ENCODE results near the gene TNRC6C. TPM values are rescaled to one million over a fixed set of nuclear protein-coding genes. Genes with fewer than 3 reads are reported as not detected.

The TNRC6C gene
- polyA plus RNA-seq, 1 donor (not counting 4 experiments of a cell fraction or from before 2014, with no cell fraction given): 0.34 TPM

GRCh38 chr17:78041386-78042179, 83.1 kb downstream of the TNRC6C start:
- Histone ChIP-seq H3K9me1 (ENCODE audit: control insufficient read depth, extremely low read depth, insufficient read depth, low read length) (no peaks in the 10 kb centered on the region), H2AFZ (ENCODE audit: control insufficient read depth, low read length) (peak overlapping the region; percentile 97), H3K9me3 (ENCODE audit: control insufficient read depth, low read depth, low read length) (no peaks in the 10 kb centered on the region), H3K36me3 (ENCODE audit: control insufficient read depth in 2 of 2, extremely low read depth in 1 of 2, insufficient read depth in 2 of 2, low read length in 2 of 2) (no peaks in the 10 kb centered on the region), H3K27ac (ENCODE audit: control insufficient read depth, insufficient read depth, low read length) (peak overlapping the region; percentile 72), H3K9ac (ENCODE audit: control insufficient read depth, extremely low read depth, insufficient read depth, low read length) (peak overlapping the region; percentile 86), H3K79me2 (ENCODE audit: control insufficient read depth, insufficient read depth, low read length) (no peaks in the 10 kb centered on the region), H3K4me1 (ENCODE audit: control insufficient read depth, extremely low read depth, insufficient read depth, low read length) (peaks cover 19% of the 10 kb centered on the region), H3K4me2 (ENCODE audit: control insufficient read depth, extremely low read depth, insufficient read depth, low read depth, low read length) (peak overlapping the region; percentile 96), H3K27me3 (ENCODE audit: control insufficient read depth, extremely low read depth, insufficient read depth, low read length) (no peaks in the 10 kb centered on the region), H3K4me3 (ENCODE audit: control insufficient read depth in 2 of 3, extremely low read depth in 1 of 3, insufficient read depth in 2 of 3, low read depth in 1 of 3, low read length in 3 of 3) (peak overlapping the region; percentile 36 to 80 (median 42)), H4K20me1 (ENCODE audit: control insufficient read depth, extremely low read depth, insufficient read depth, low read length) (no peaks in the 10 kb centered on the region)
- dilution Hi-C loops (cut with MboI; ENCODE audit: extremely low pct_ligation_motif_present, low sequenced_read_pairs): no loop called here
- no peak for FAIRE-seq
- TF ChIP-seq CTCF (optimal IDR thresholded peaks at IDR 0.05 in 1 of 3, IDR thresholded peaks at IDR 0.05 in 1 of 3, conservative IDR thresholded peaks at IDR 0.05 in 1 of 3; ENCODE audit: extremely low read depth in 1 of 3, insufficient read depth in 2 of 3, low read length in 3 of 3) (no peak), EZH2 (IDR thresholded peaks at IDR 0.05; ENCODE audit: low read length) (no peak)
- no peak for DNase-seq (ENCODE audit: low read depth, low spot score)

- FAIRE-seq (no peak), DNase-seq (ENCODE audit: low read depth, low spot score) (no peak)
- H3K4me2 ChIP-seq (ENCODE audit: control insufficient read depth, extremely low read depth, insufficient read depth, low read depth, low read length): no peak overlapping the region
- dilution Hi-C loops (cut with MboI; ENCODE audit: extremely low pct_ligation_motif_present, low sequenced_read_pairs): no loop called here
- no peaks in the 10 kb centered on the region for H3K9me1 ChIP-seq (ENCODE audit: control insufficient read depth, extremely low read depth, insufficient read depth, low read length)
- H3K4me3 ChIP-seq (ENCODE audit: control insufficient read depth in 2 of 3, extremely low read depth in 1 of 3, insufficient read depth in 2 of 3, low read depth in 1 of 3, low read length in 3 of 3): no peak overlapping the region
- H3K27ac ChIP-seq (ENCODE audit: control insufficient read depth, insufficient read depth, low read length): no peak overlapping the region
- H3K4me1 ChIP-seq (ENCODE audit: control insufficient read depth, extremely low read depth, insufficient read depth, low read length): peaks cover 19% of the 10 kb centered on the region
- TF ChIP-seq CTCF (optimal IDR thresholded peaks at IDR 0.05 in 1 of 3, IDR thresholded peaks at IDR 0.05 in 1 of 3, conservative IDR thresholded peaks at IDR 0.05 in 1 of 3; ENCODE audit: extremely low read depth in 1 of 3, insufficient read depth in 2 of 3, low read length in 3 of 3): no peak
- no peak for TF ChIP-seq EZH2 (IDR thresholded peaks at IDR 0.05; ENCODE audit: low read length)
- H3K27me3 ChIP-seq (ENCODE audit: control insufficient read depth, extremely low read depth, insufficient read depth, low read length): no peaks in the 10 kb centered on the region
- H3K36me3 ChIP-seq (ENCODE audit: control insufficient read depth in 2 of 2, extremely low read depth in 1 of 2, insufficient read depth in 2 of 2, low read length in 2 of 2): no peaks in the 10 kb centered on the region
- no peaks in the 10 kb centered on the region for H3K9me3 ChIP-seq (ENCODE audit: control insufficient read depth, low read depth, low read length)
- H2AFZ ChIP-seq (ENCODE audit: control insufficient read depth, low read length): no peak overlapping the region
- no peaks in the 10 kb centered on the region for H3K79me2 ChIP-seq (ENCODE audit: control insufficient read depth, insufficient read depth, low read length)
- H4K20me1 ChIP-seq (ENCODE audit: control insufficient read depth, extremely low read depth, insufficient read depth, low read length): no peaks in the 10 kb centered on the region
- H3K9ac ChIP-seq (ENCODE audit: control insufficient read depth, extremely low read depth, insufficient read depth, low read length): no peak overlapping the region
Measured at GRCh38 chr17:78042542-78042941, 84.0 kb downstream of the TNRC6C start.

Measured in keratinocyte (primary cell).